ENCODE data around the gene GRB10. TPM values are rescaled to one million over a fixed set of nuclear protein-coding genes. Genes with fewer than 3 reads are reported as not detected.

Gene GRB10
- total and polyA plus RNA-seq, 11 donors, result 14.7 to 38.2 (median 28.0) TPM

- Histone ChIP-seq H3K9me3 (no peaks in the 10 kb centered on the region), H3K36me3 (peaks cover 0 to 18% (median 8%) of the 10 kb centered on the region in 9 donors), H3K27me3 (no peaks in the 10 kb centered on the region), H3K4me1 (peaks cover 7 to 59% (median 46%) of the 10 kb centered on the region in 12 donors), H3K4me3 (no peak overlapping the region), H3K27ac (peak overlapping the region in 8 of 12 donors; percentile 18 to 76 (median 47))
- ATAC-seq (no peak), DNase-seq (no peak)
- 51 to 63% (median 56%) methylated on average over 4 of the region's 4 CpGs for WGBS, 4 donors
- TF ChIP-seq POLR2A (IDR thresholded peaks at IDR 0.05) (no peak), CTCF (IDR thresholded peaks at IDR 0.05) (no peak)
- intact Hi-C loops (cut with DNase I), result loop anchor here in 5 of 10 donors (5.0 to 10.0 kb wide), 4 partner anchors 458 to 540 kb away; no protein-coding TSS in a partner anchor
Measured at GRCh38 chr7:50684713-50685075, 98.0 kb downstream of the GRB10 start.

GRCh38 chr7:50684011-50684712, 98.5 kb downstream of the GRB10 start:
- Histone ChIP-seq H3K9me3 (no peaks in the 10 kb centered on the region), H3K27me3 (no peaks in the 10 kb centered on the region), H3K27ac (peak overlapping the region in 7 of 12 donors; percentile 16 to 76 (median 48)), H3K4me1 (peaks cover 7 to 63% (median 48%) of the 10 kb centered on the region in 12 donors), H3K4me3 (no peak overlapping the region), H3K36me3 (peaks cover 0 to 13% (median 5%) of the 10 kb centered on the region in 9 donors)
- WGBS, 4 donors, result 83 to 92% (median 87%) methylated on average over 5 of the region's 5 CpGs
- TF ChIP-seq POLR2A (IDR thresholded peaks at IDR 0.05), result no peak
- no peak for TF ChIP-seq CTCF (IDR thresholded peaks at IDR 0.05)
- no peak for DNase-seq
- intact Hi-C loops (cut with DNase I), result loop anchor here in 4 of 10 donors (5.0 to 10.0 kb wide), 4 partner anchors 458 to 539 kb away; no protein-coding TSS in a partner anchor
- ATAC-seq, result peak in 1 of 4 donors; percentile 48

- H3K27me3 ChIP-seq, result no peaks in the 10 kb centered on the region
- DNase-seq (no peak), ATAC-seq (no peak)
- H3K4me1 ChIP-seq, result peaks cover 7 to 73% (median 53%) of the 10 kb centered on the region in 12 donors
- intact Hi-C loops (cut with DNase I), result loop anchor here in 4 of 10 donors (5.0 to 10.0 kb wide), 4 partner anchors 460 to 538 kb away; no protein-coding TSS in a partner anchor
- H3K4me3 ChIP-seq, result no peak overlapping the region
- peak overlapping the region in 1 of 12 donors; percentile 75 for H3K27ac ChIP-seq
- no peaks in the 10 kb centered on the region for H3K9me3 ChIP-seq
- 97 to 100% (median 98%) methylated on average over 1 of the region's 1 CpG for WGBS, 4 donors
- H3K36me3 ChIP-seq, result peaks cover 0 to 4% (median 0%) of the 10 kb centered on the region in 9 donors
- TF ChIP-seq POLR2A (IDR thresholded peaks at IDR 0.05) (no peak), CTCF (IDR thresholded peaks at IDR 0.05) (no peak)
Measured at GRCh38 chr7:50682573-50682972, 100.1 kb downstream of the GRB10 start.

- DNase-seq, result no peak
- WGBS, 4 donors, result 49 to 69% (median 54%) methylated on average over 2 to 4 of the region's 4 CpGs
- H3K4me3 ChIP-seq, result no peak overlapping the region
- peak overlapping the region in 2 of 12 donors; percentile 39 to 72 for H3K27ac ChIP-seq
- peak in 2 of 4 donors; percentile 21 to 34 for ATAC-seq
- H3K9me3 ChIP-seq, result no peaks in the 10 kb centered on the region
- peaks cover 0 to 2% (median 0%) of the 10 kb centered on the region in 9 donors for H3K36me3 ChIP-seq
- H3K27me3 ChIP-seq, result no peaks in the 10 kb centered on the region
- intact Hi-C loops (cut with DNase I), result loop anchor here in 4 of 10 donors (5.0 to 10.0 kb wide), 4 partner anchors 460 to 537 kb away; no protein-coding TSS in a partner anchor
- no peak for TF ChIP-seq CTCF (IDR thresholded peaks at IDR 0.05)
- TF ChIP-seq POLR2A (IDR thresholded peaks at IDR 0.05), result no peak
- H3K4me1 ChIP-seq, result peaks cover 8 to 78% (median 56%) of the 10 kb centered on the region in 12 donors
Measured at GRCh38 chr7:50682079-50682478, 100.6 kb downstream of the GRB10 start.
